Adrenal gland (tissue), 12 donors: ENCODE measurements around the gene BTBD18. TPM values are rescaled to one million over a fixed set of nuclear protein-coding genes. Genes with fewer than 3 reads are reported as not detected.

ENCODE experiments used
- DNase-seq, 7 donors: peaks; one replicate each; pipeline ENCODE4 v3.0.0-alpha.2; 2019 to 2020
- H3K27ac ChIP-seq, 5 donors: fragments of 200-600 bp; sonication (generic) in 4 of 5; 1 replicate in 3 of 5; 2 replicates in 2 of 5; pipeline versions ENCODE4 v1.5.1 to v1.8.0; 2016 to 2020; ENCODE audit warnings: mild to moderate bottlenecking in 1 of 5
- H3K27me3 ChIP-seq: fragments of 200-600 bp; 2 replicates; pipeline ENCODE4 v1.8.0; 2021
- H3K36me3 ChIP-seq, 2 donors: fragments of 200-600 bp; replicated peaks in 1 of 2; 1 replicate in 1 of 2; 2 replicates in 1 of 2; pipeline versions ENCODE4 v1.5.1 to v1.8.0; 2018 to 2022
- H3K4me1 ChIP-seq, 2 donors: fragments of 200-600 bp; replicated peaks in 1 of 2; 1 replicate in 1 of 2; 2 replicates in 1 of 2; pipeline versions ENCODE4 v1.5.1 to v1.8.0; 2018 to 2021
- H3K4me3 ChIP-seq, 4 donors: fragments of 200-600 bp; sonication (generic) in 3 of 4; one replicate each; pipeline ENCODE4 v1.5.1; 2016 to 2018
- H3K9me3 ChIP-seq, 3 donors: fragments of 200-600 bp; sonication (generic) in 1 of 3; replicated peaks in 1 of 3; 1 replicate in 2 of 3; 2 replicates in 1 of 3; pipeline versions ENCODE4 v1.5.1 to v1.8.0; 2016 to 2021
- CTCF ChIP-seq, 6 experiments: fragments of 450-650 bp in 4 of 6; fragments of 200-600 bp in 2 of 6; sonication (generic) in 1 of 6; IDR thresholded peaks; 1 replicate in 5 of 6; 2 replicates in 1 of 6; pipeline versions ENCODE4 v1.5.1 to v1.8.0; 2016 to 2021; ENCODE audit warnings: antibody characterized with exemption in 6 of 6, mild to moderate bottlenecking in 2 of 6, moderate library complexity in 1 of 6
- POLR2A ChIP-seq, 2 donors: fragments of 450-650 bp; IDR thresholded peaks; one replicate each; pipeline ENCODE4 v1.6.1; 2017; ENCODE audit warnings: antibody characterized with exemption in 2 of 2, mild to moderate bottlenecking in 2 of 2, moderate library complexity in 1 of 2
- WGBS, 4 donors: extraction: QIAGEN DNeasy Blood & Tissue Kit in 2 of 4; methylation state at CpG; one replicate each; pipeline versions ENCODE4 v1.1.5 to v1.1.7; 2013 to 2017; 5-methylcytosine and 5-hydroxymethylcytosine counted together
- intact Hi-C, 2 donors: fragments of 100-400 bp; cut with DNase I; formaldehyde crosslinking; loops; one replicate each; pipeline versions ENCODE4 v1.14.1 to v1.15.0; 2022 to 2023
- polyA plus RNA-seq, 3 donors: library from polyadenylated mRNA; stranded (reverse); fragments of 200-250 nt in 2 of 3; fragments of 350-450 nt in 1 of 3; fragmentation: Illumina TruSeq in 1 of 3; extraction: RNeasy Lipid Tissue Mini Kit (QIAGEN cat#74804) in 1 of 3; gene quantifications; one replicate each; pipeline ENCODE4 v1.2.3, GENCODE V29; 2013 to 2014
- total RNA-seq, 9 donors: library from RNA; depleted of rRNA in 4 of 9; stranded (reverse); fragments of >200 nt in 4 of 9; fragments of 120-200 nt in 1 of 9; fragmentation: NEBNext Ultra II Directional in 1 of 9; extraction: Animal tissue kit (Norgen Biotek cat#: 25700) in 1 of 9; gene quantifications; one replicate each; pipeline versions ENCODE4 v1.1.0 to v1.2.4, GENCODE V29; 2013 to 2023
- donor health status: healthy with polysubstance abuse.
- donor health status: Bipolar disorder and iron deficiency.
- donor health status: DM: yes; HTN: yes; CAD: no.
- donor health status: DM: no; HTN: no; CAD: no.
- donor health status: DM: no; HTN: no; CAD: no.
- donor health status: DM: yes; HTN: yes; CAD: no.

BTBD18 gene
- total and polyA plus RNA-seq, 12 donors = not detected

- 67 to 80% (median 77%) methylated on average over 2 of the region's 2 CpGs for WGBS, 4 donors
- intact Hi-C loops = no loop called here
- H3K36me3 ChIP-seq = peaks cover 0 to 36% of the 10 kb centered on the region in 2 donors
Observed at GRCh38 chr11:57744357-57744756, 7.3 kb downstream of the BTBD18 start.

GRCh38 chr11:57742087-57742452 is 9.5 kb downstream of the BTBD18 start:
- intact Hi-C loops = no loop called here
- H3K4me3 ChIP-seq = peak overlapping the region in 3 of 4 donors; percentile 56 to 98 (median 91)
- H3K36me3 ChIP-seq = peaks cover 0 to 55% of the 10 kb centered on the region in 2 donors
- TF ChIP-seq POLR2A (IDR thresholded peaks at IDR 0.05) (no peak), CTCF (IDR thresholded peaks at IDR 0.05) (no peak)
- WGBS, 4 donors = 3 to 5% (median 4%) methylated on average over 10 of the region's 10 CpGs
- H3K27me3 ChIP-seq = no peaks in the 10 kb centered on the region
- peaks cover 11 to 18% of the 10 kb centered on the region in 2 donors for H3K4me1 ChIP-seq
- DNase-seq = no peak
- H3K27ac ChIP-seq = peak overlapping the region; percentile 79 to 98 (median 90)
- no peaks in the 10 kb centered on the region for H3K9me3 ChIP-seq

More at GRCh38 chr11:57744357-57744756, 7.3 kb downstream of the BTBD18 start:
- Histone ChIP-seq H3K4me1 (peaks cover 11 to 18% of the 10 kb centered on the region in 2 donors), H3K4me3 (no peak overlapping the region), H3K27me3 (no peaks in the 10 kb centered on the region), H3K27ac (no peak overlapping the region), H3K9me3 (no peaks in the 10 kb centered on the region)
- DNase-seq = no peak
- TF ChIP-seq POLR2A (IDR thresholded peaks at IDR 0.05) (no peak), CTCF (IDR thresholded peaks at IDR 0.05) (no peak)

- intact Hi-C loops = no loop called here
- Histone ChIP-seq H3K4me3 (peak within 1 kb of the TSS; percentile 12 to 98 (median 74)), H3K36me3 (peaks cover 0 to 55% of the 10 kb centered on the region in 2 donors)
Observed at GRCh38 chr11:57741132-57742086, 10.2 kb downstream of the BTBD18 start, which contains the start of gene SELENOH. TSS of gene SELENOH (plus strand) at chr11:57741491. CDS start at chr11:57741596, 105 bp downstream.

More at GRCh38 chr11:57741132-57742086, 10.2 kb downstream of the BTBD18 start, which contains the start of gene SELENOH:
- DNase-seq = peak; percentile 95 to 98 (median 98)
- H3K27ac ChIP-seq = peak within 1 kb of the TSS; percentile 79 to 98 (median 90)
- no peaks in the 10 kb centered on the region for H3K27me3 ChIP-seq
- H3K9me3 ChIP-seq = no peaks in the 10 kb centered on the region
- TF ChIP-seq POLR2A (IDR thresholded peaks at IDR 0.05) = peak; percentile 82 to 97
- TF ChIP-seq CTCF (IDR thresholded peaks at IDR 0.05) = peak in 1 of 6 experiments; percentile 4
- H3K4me1 ChIP-seq = peaks cover 11 to 18% of the 10 kb centered on the region in 2 donors
- WGBS, 4 donors = 0 to 1% (median 0%) methylated on average over 12 to 75 of the region's 75 CpGs
